ENCODE results near the gene JMJD1C.

Gene JMJD1C

GRCh38 chr10:63120554-63120953, 345.2 kb downstream of the JMJD1C start:
- no peak for DNase-seq (ENCODE audit: low read depth)

DNA sequence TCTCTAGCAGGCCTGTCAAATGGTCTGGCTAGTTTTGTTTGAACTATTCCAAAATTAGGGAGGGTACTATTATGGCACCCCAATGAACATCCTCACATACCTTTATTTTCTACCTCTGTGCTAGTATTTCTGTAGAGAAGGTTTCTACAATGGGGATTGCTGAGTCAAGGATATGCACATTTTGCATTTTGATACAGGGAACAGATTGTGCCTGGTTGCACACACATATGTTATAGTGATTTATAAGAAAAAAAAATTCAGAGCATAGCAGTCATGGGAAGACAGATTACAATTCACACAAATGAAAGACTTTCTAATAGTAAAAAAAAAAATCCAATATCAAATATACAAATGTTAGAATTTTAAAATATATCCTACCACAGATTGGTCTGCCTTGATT, 346.7 kb downstream of the JMJD1C start:
- no peak for DNase-seq (ENCODE audit: low read depth)

Measured in stimulated activated CD8-positive, alpha-beta memory T cell treated with anti-CD3 and anti-CD28 coated beads, Interleukin-4, amount 100 ng/mL, for 24 hours (primary cell).